K562 (cell line): ENCODE results near the gene SLC39A13.

ENCODE experiments used
- CTCF ChIP-seq, 3 experiments: IDR thresholded peaks in 2 of 3; conservative IDR thresholded peaks in 1 of 3; 2 replicates each; pipeline ENCODE4 v1.5.1; 2011 to 2012; ENCODE audit warnings: low read length in 3 of 3, mild to moderate bottlenecking in 3 of 3, control low read depth in 2 of 3, improper control_type of control experiment in 1 of 3, inconsistent platforms in 1 of 3, low read depth in 1 of 3, mixed read lengths in 1 of 3, moderate library complexity in 1 of 3; ENCODE audit not compliant: insufficient read depth in 2 of 3
- NFIX ChIP-seq: fragments of 250-450 bp; sonication (Bioruptor Pico); IDR thresholded peaks from 2 replicates; pipeline ENCODE4 v1.4.0; 2020; ENCODE audit warnings: low read depth, mild to moderate bottlenecking, moderate library complexity
- POLR2A ChIP-seq: fragments of 450-650 bp; conservative IDR thresholded peaks from 2 replicates; pipeline ENCODE4 v1.6.1; 2016
- ZNF121 ChIP-seq: sonication (generic); formaldehyde crosslinking; conservative IDR thresholded peaks from 2 replicates; pipeline ENCODE4 v1.8.0; 2022; ENCODE audit warnings: missing genetic modification reagents

DNA sequence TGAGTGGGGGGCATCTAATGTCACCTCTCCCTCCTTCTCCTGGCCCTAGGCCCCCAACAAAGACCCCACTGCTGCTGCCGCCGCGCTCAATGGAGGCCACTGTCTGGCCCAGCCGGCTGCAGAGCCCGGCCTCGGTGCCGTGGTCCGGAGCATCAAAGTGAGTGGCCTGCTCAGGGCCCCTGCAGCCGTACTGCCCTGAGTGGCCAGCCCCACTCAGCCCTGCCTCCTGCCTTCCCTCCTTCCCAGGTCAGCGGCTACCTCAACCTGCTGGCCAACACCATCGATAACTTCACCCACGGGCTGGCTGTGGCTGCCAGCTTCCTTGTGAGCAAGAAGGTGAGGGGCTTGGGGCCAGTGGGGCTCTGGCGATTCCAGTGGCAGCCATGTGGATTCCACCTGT is 5.0 kb downstream of the SLC39A13 start:
- TF ChIP-seq POLR2A (no peak), CTCF (IDR thresholded peaks at IDR 0.05 in 2 of 3, conservative IDR thresholded peaks at IDR 0.05 in 1 of 3; ENCODE audit: insufficient read depth in 2 of 3, low read depth in 1 of 3, low read length in 3 of 3) (no peak), NFIX (no peak), ZNF121 (CRISPR knock-in tag) (no peak)
